Smooth muscle cell of the brain vasculature (primary cell): ENCODE data around the gene ABTB1.
"Not testable (repeated sequence)": the region's sequence is repeated elsewhere in the genome, so short reads cannot be mapped to it uniquely, and the experiment has no call there.

ENCODE experiments used
- DNase-seq: peaks from one replicate; pipeline ENCODE4 v3.0.0-alpha.2; 2012; ENCODE audit warnings: low read depth, low spot score

ABTB1 gene

DNA sequence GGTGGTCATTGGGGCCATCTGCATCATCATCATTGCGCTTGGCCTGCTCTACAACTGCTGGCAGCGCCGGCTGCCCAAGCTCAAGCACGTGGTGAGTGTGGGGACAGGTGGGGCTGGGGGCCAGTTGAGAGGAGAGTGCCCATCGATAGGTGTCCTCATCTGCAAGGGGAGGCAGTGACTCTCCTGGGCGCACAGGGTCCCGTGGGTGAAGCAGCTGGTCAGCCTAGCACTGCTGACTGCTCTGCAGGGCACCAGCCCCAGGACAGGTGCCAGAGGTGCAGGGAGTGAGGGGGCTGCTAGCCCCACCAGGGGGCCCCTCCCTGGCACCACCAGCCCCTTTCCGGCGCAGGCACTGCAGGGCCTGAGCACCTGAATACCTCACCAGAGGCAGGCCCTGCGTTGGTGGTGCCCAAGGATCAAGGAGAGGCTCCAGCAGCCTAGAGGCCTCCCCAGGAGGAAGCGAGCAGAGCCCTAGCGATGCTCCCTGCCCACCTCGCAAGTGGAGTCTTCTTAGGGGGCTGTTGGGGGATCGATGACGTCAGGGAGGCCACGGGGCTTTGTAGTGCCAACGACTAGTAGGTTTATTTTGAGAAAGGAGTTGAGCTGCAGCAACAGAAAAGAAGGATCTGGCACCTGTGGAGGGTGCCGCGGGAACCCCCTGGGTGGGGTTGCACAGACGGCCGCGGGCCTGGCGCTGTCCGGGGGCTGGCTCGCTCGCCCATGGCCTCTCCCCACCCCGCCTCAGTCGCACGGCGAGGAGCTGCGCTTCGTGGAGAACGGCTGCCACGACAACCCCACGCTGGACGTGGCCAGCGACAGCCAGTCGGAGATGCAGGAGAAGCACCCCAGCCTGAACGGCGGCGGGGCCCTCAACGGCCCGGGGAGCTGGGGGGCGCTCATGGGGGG, 976 bp upstream of the ABTB1 start:
- no peak for DNase-seq

DNA sequence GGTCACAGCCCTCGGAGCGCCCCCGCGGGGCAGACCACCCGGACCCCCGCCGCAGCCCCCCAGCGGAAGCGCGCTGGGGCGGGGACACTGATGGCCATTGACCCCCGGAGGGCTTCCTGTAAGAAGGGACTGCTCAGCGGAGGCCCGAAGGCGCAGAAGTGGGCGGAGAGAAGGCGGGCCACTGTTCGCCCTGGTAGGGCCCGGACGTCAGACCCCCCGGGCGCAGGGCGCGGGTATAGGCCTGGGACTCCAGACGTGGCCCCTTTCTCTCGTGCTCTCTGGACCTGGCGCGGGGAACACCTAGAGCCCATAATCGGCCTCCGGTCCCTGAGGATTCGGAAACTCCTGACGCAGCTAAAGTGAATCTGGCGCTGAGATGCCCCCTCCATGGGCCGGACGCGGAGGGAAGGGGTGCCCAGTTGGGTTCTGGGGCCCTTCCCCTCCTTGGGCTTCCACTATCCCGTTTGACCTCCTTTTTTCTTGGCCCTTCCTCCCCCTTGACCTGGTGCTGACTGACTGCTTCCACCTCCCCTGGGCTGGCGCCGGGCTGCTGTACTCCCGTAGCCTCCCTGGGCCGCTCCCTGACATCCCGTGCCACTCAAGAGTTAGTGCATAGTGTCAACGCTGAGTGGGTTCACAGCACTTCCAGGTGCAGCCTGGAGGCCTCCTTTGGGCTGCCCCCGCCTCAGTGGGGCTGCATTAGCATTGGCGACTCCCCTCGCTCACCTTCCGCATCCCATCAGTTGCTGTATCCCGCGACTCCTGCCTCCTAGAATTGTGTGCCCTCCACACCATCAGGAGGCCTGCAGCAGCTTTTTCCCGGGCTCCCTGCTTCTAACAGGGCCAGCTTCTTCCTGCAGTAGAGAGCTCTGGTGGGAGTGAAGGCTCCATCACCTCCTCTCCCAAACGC, 694 bp downstream of the ABTB1 start:
- DNase-seq: no peak

GRCh38 chr3:127674101-127674721, 1.5 kb downstream of the ABTB1 start:
- no peak for DNase-seq

DNA sequence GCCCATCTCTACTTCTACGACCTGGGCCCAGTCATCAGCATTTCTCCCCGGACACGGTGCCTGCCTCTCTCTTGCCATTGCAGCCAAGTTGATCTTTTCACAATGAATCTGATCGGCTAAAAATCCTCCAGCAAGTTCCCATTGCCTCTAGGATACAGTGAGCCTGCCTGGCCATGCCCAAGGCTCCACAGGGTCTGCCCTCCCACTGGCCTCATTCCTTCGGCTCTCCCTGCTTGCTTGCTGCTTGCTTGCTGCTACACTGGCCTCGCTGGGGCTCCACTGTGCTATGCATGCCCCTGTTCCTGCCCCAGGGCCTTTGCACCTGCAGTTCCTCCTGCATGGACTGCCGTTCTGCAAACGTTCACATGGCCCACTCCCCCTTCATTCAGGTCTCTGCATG, 2.0 kb downstream of the ABTB1 start:
- no peak for DNase-seq

GRCh38 chr3:127675651-127676391, 3.1 kb downstream of the ABTB1 start:
- DNase-seq: no peak

- no peak for DNase-seq
Measured at GRCh38 chr3:127676456-127676855, 3.7 kb downstream of the ABTB1 start.

DNA sequence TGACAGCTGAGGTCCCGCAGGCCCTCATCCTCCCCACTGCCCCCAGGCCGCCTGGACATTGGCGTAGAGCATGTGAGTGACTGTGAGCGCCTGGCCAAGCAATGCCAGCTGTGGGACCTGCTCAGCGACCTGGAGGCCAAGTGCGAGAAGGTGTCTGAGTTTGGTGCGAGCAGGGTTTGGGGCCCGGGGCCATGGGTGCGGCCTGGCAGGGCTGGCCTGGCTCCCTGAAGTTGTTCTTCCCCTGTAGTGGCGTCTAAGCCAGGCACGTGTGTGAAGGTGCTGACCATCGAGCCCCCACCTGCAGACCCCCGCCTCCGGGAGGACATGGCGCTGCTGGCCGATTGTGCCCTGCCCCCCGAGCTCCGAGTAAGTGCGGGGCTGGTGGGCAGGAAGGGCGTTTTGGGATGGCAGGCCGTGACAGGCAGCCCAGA, 4.2 kb downstream of the ABTB1 start:
- DNase-seq: no peak

- DNase-seq: no peak
Measured at GRCh38 chr3:127677541-127678314, 5.0 kb downstream of the ABTB1 start.

GRCh38 chr3:127678315-127678599, 5.5 kb downstream of the ABTB1 start:
- no peak for DNase-seq

GRCh38 chr3:127678611-127679533, 6.1 kb downstream of the ABTB1 start:
- DNase-seq: no peak

DNA sequence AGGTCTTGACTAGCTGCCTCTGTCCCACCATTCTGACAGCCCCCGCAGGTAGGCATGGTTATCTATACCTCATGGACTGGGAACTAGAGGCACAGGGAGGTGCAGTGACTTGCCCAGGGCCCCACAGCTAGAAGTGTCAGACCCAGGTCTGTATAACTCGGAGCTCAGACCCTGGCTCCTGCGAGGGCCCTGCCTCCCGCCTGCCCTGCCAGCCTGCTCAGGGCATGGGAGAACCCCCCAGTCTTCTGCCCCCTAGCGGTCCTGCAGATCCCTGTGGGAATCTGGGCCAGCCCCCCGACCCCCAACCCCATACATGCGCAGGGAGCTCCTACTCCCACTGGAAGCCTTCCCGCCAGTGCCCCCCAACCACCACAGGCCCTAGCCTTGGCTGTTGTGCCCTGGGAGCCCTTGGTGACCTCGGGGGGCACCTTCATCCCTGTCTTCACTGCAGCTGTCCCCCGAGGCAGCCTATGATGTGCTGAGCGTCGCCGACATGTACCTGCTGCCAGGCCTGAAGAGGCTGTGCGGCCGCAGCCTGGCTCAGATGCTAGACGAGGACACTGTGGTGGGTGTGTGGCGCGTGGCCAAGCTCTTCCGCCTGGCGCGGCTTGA, 6.9 kb downstream of the ABTB1 start:
- no peak for DNase-seq

DNA sequence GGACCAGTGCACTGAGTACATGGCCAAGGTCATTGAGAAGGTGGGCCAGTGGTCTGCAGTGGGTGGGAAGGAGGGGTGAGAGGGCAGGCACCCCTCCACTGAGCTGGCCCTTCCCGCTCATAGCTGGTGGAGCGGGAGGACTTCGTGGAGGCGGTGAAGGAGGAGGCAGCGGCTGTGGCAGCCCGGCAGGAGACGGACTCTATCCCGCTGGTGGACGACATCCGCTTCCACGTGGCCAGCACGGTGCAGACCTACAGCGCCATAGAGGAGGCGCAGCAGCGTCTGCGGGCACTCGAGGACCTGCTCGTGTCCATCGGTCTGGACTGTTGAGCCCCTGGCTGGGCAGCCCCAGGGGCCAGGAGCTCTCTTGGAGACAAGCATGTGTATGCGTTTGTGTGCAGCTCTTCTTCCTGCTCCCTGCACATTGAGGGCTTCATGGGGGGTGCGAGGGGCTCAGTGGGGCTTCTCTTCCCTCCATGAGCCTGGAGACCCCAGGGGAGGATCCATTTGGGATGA, 7.5 kb downstream of the ABTB1 start:
- DNase-seq: no peak

- DNase-seq: no peak
Measured at GRCh38 chr3:127680798-127681221, 8.1 kb downstream of the ABTB1 start.

- DNase-seq: not testable (repeated sequence)
Measured at GRCh38 chr3:127682175-127682554, 9.4 kb downstream of the ABTB1 start.

DNA sequence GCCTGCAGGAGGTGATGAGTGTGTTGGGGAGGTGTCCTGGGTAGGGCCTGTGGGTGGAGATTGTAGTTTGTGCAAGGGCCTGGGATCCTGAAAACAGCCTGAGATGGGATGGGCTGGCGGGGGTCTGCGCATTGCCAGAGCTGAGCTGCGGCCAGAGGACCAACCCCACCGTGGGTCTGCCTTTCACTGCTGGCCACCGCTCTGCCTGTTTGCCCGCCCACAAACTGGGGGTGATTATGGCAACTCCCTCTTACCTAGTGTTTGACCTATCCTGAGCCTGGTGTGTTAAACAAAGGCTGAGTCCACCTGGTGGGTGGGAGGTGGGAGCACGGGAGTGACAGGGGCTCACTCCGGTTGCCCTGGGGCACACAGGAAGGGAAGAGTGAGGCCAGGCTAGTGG, 9.8 kb downstream of the ABTB1 start:
- no peak for DNase-seq

DNA sequence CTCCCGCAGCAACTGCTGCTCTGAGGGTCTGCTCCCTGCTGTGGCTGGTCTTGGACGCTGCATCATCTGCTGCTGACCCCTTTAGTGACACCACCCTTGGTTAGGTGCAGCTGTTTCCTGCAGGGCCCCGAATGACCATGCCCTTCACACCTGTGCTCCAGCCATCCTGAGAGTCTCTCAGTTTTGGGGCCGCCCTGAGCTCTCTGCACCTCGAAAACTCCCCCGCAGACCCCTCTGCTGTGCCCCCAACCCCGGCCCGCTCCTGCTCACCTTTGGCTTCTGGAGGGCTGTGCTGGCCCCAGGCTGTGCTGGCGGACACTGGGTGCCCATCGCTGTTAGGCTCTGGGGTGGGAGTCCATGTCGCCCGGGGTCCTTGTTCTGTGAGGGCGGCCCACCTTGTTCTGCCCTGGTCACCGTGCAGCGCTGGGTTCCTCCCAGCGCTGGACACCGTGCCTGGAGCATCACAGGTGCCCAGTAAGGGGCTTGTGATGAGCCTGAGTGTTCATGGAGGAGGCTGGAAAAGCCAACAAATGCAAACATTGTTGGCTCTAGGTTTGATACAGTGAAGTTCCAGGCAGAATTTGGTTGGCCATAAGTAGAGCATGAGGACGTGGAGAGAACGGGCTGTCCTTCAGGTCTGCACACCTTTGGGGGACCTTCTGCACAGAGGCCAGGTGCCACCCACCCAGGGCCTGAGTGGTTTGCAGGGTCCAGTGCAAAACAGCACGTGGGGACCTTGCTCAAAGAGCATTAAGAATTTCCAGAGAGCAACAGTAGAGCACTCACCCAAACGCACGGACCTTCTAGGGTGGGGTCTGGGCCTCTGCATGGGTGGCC, 12.3 kb downstream of the ABTB1 start:
- no peak for DNase-seq

GRCh38 chr3:127685708-127686511, 13.2 kb downstream of the ABTB1 start:
- DNase-seq: no peak
